HepG2 (cell line): Measurements from ENCODE around the gene MAMSTR. TPM values are rescaled to one million over a fixed set of nuclear protein-coding genes. Genes with fewer than 3 reads are reported as not detected.

ENCODE experiments used
- ASH2L ChIP-seq: fragments of 300-600, 200-600 bp; sonication (generic); IDR thresholded peaks from 2 replicates; pipeline ENCODE4 v1.7.0; 2017; ENCODE audit warnings: low read depth, mild to moderate bottlenecking, moderate library complexity, mixed read lengths, low read length; ENCODE audit not compliant: insufficient read length
- BHLHE40 ChIP-seq: IDR thresholded peaks from 2 replicates; pipeline ENCODE4 v1.6.1; 2011; ENCODE audit warnings: low read length, improper control_type of control experiment
- CBX2 ChIP-seq, 2 experiments: fragments of 200-600 bp in 1 of 2; sonication (generic); formaldehyde crosslinking in 1 of 2; IDR thresholded peaks; 2 replicates each; pipeline versions ENCODE4 v1.7.0 to v1.8.1; 2018 to 2022; ENCODE audit warnings: low read depth in 2 of 2, low read length in 1 of 2, mild to moderate bottlenecking in 1 of 2, missing genetic modification reagents in 1 of 2
- DR1 ChIP-seq: sonication (generic); formaldehyde crosslinking; IDR thresholded peaks from 2 replicates; pipeline ENCODE4 v1.8.0; 2021; ENCODE audit warnings: mild to moderate bottlenecking, missing genetic modification reagents, inconsistent platforms
- ELF3 ChIP-seq: IDR thresholded peaks from 2 replicates; pipeline ENCODE4 v1.6.1; 2016; ENCODE audit warnings: missing genetic modification reagents, missing compliant biosample characterization
- HOXD1 ChIP-seq: sonication (generic); formaldehyde crosslinking; IDR thresholded peaks from 2 replicates; pipeline ENCODE4 v1.5.0; 2020; ENCODE audit warnings: missing genetic modification reagents
- KDM1A ChIP-seq: IDR thresholded peaks from 2 replicates; pipeline ENCODE4 v1.6.1; 2016; ENCODE audit warnings: missing compliant biosample characterization
- NFKB2 ChIP-seq: sonication (generic); formaldehyde crosslinking; IDR thresholded peaks from 2 replicates; pipeline ENCODE4 v1.4.0; 2020; ENCODE audit warnings: missing genetic modification reagents, borderline replicate concordance
- RBAK ChIP-seq: sonication (generic); formaldehyde crosslinking; IDR thresholded peaks from 2 replicates; pipeline ENCODE4 v1.5.1; 2020; ENCODE audit warnings: mild to moderate bottlenecking, missing genetic modification reagents
- SCMH1 ChIP-seq: sonication (generic); formaldehyde crosslinking; IDR thresholded peaks from 2 replicates; pipeline ENCODE4 v1.9.0; 2021; ENCODE audit warnings: missing genetic modification reagents, mild to moderate bottlenecking, borderline replicate concordance
- SP1 ChIP-seq, 2 experiments: fragments of 450-650 bp in 1 of 2; sonication (generic) in 1 of 2; formaldehyde crosslinking in 1 of 2; IDR thresholded peaks; 2 replicates each; pipeline versions ENCODE4 v1.4.0 to v1.6.1; 2016 to 2020; ENCODE audit warnings: missing genetic modification reagents in 1 of 2
- SP5 ChIP-seq: IDR thresholded peaks from 2 replicates; pipeline ENCODE4 v1.6.1; 2016; ENCODE audit warnings: low read depth, borderline replicate concordance
- U2AF2 ChIP-seq: fragments of 200-400 bp; formaldehyde crosslinking; IDR thresholded peaks from 2 replicates; pipeline ENCODE4 v1.6.1; 2017; ENCODE audit warnings: low read depth, mild to moderate bottlenecking, low read length
- ZNF569 ChIP-seq: sonication (generic); formaldehyde crosslinking; IDR thresholded peaks from 2 replicates; pipeline ENCODE4 v1.5.0; 2020; ENCODE audit warnings: mild to moderate bottlenecking, missing genetic modification reagents, moderate library complexity, borderline replicate concordance
- ZNF629 ChIP-seq: sonication (generic); formaldehyde crosslinking; conservative IDR thresholded peaks from 2 replicates; pipeline ENCODE4 v1.5.0; 2020; ENCODE audit warnings: missing genetic modification reagents
- ZNF670 ChIP-seq: sonication (generic); formaldehyde crosslinking; IDR thresholded peaks from 2 replicates; pipeline ENCODE4 v1.8.0; 2022; ENCODE audit warnings: mild to moderate bottlenecking, missing genetic modification reagents, borderline replicate concordance
- ZNF788 ChIP-seq: sonication (generic); formaldehyde crosslinking; IDR thresholded peaks from 2 replicates; pipeline ENCODE4 v1.5.0; 2020; ENCODE audit warnings: mild to moderate bottlenecking, missing genetic modification reagents, borderline replicate concordance
- ZSCAN30 ChIP-seq: sonication (generic); formaldehyde crosslinking; IDR thresholded peaks from 2 replicates; pipeline ENCODE4 v1.5.0; 2020; ENCODE audit warnings: mild to moderate bottlenecking, missing genetic modification reagents
- polyA plus RNA-seq, 8 experiments: library from polyadenylated mRNA; depleted of rRNA in 3 of 8; stranded (reverse) in 7 of 8; unstranded in 1 of 8; fragments of >200 nt; fragmentation: Illumina TruSeq in 4 of 8; extraction: Trizol in 4 of 8; gene quantifications; 2 replicates each; pipeline versions ENCODE4 v1.2.1 to v1.2.3, GENCODE V29; 2011 to 2016; ENCODE audit warnings: low read depth in 4 of 8, missing spikeins in 1 of 8, mixed read lengths in 1 of 8; ENCODE audit not compliant: insufficient read depth in 1 of 8
- total RNA-seq, 5 experiments: library from RNA; depleted of rRNA; stranded (reverse); fragments of >200 nt; fragmentation: Illumina TruSeq; extraction: Trizol; gene quantifications; 2 replicates each; pipeline ENCODE4 v1.2.3, GENCODE V29; 2016; ENCODE audit warnings: low read depth in 1 of 5
- TF ChIP-seq, protein P1 (sequence below): sonication (generic); formaldehyde crosslinking; conservative IDR thresholded peaks from 2 replicates; pipeline ENCODE4 v1.4.0; 2020; ENCODE audit warnings: mild to moderate bottlenecking, missing genetic modification reagents, moderate library complexity
- TF ChIP-seq, protein P2 (sequence below): fragments of 450-650 bp; IDR thresholded peaks from 2 replicates; pipeline ENCODE4 v1.6.1; 2017
- TF ChIP-seq, protein P3 (sequence below): sonication (generic); formaldehyde crosslinking; IDR thresholded peaks from 2 replicates; pipeline ENCODE4 v1.4.0; 2020; ENCODE audit warnings: missing genetic modification reagents; ENCODE audit errors: not compliant biosample characterization

The MAMSTR gene
- total and polyA plus RNA-seq, 2 of the 13 experiments (the other 11 are each of a cell fraction or from before 2014, with no cell fraction given) = 2.2 to 2.4 TPM

DNA sequence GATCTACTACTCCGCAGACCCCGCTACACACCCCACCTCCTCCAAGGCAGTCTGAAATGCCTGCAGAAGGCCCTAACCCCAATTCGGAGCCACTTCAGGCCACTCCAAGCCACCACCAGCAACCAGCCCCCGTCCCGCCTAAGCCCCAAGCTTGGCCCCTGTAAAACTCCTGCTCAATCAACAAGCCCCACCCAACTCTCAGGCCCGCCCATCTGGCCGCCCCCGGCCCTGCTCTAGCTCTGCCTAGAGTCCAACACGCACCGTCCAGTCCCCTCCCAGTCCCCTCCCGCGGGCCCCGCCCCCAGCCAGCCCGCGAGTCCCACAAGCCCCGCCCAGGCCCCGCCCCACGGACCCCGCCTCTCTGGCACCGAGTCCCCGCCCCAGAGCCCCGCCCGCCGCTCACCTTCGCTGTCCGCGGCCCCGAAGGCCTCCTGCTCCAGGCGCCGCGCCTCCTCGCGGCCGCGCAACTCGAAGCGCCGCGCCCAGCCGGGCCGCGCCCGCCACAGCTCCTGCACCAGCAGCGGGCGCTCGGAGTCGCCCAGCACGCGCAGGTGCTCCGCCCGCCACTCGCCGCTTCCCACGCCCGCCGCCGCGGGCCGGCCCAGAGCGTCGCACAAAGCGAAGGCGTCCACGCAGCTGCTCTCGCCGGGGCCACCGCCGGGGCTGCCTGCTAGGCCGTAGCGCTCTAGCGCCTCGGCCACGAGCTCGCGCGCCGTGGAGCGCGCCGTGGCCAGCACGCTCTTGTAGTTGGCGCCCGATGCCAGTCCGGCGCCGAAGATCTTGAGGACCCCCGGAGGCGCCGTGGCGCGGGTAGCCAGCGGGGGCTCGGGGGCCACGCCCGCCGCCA lies 19.3 kb upstream of the MAMSTR start (continued):
- TF ChIP-seq, protein P1, sequence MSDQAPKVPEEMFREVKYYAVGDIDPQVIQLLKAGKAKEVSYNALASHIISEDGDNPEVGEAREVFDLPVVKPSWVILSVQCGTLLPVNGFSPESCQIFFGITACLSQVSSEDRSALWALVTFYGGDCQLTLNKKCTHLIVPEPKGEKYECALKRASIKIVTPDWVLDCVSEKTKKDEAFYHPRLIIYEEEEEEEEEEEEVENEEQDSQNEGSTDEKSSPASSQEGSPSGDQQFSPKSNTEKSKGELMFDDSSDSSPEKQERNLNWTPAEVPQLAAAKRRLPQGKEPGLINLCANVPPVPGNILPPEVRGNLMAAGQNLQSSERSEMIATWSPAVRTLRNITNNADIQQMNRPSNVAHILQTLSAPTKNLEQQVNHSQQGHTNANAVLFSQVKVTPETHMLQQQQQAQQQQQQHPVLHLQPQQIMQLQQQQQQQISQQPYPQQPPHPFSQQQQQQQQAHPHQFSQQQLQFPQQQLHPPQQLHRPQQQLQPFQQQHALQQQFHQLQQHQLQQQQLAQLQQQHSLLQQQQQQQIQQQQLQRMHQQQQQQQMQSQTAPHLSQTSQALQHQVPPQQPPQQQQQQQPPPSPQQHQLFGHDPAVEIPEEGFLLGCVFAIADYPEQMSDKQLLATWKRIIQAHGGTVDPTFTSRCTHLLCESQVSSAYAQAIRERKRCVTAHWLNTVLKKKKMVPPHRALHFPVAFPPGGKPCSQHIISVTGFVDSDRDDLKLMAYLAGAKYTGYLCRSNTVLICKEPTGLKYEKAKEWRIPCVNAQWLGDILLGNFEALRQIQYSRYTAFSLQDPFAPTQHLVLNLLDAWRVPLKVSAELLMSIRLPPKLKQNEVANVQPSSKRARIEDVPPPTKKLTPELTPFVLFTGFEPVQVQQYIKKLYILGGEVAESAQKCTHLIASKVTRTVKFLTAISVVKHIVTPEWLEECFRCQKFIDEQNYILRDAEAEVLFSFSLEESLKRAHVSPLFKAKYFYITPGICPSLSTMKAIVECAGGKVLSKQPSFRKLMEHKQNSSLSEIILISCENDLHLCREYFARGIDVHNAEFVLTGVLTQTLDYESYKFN (CRISPR knock-in tag) = peak; percentile 56
- TF ChIP-seq ZNF788 (no peak), CBX2 (IDR thresholded peaks at IDR 0.05; ENCODE audit: low read depth, low read length) (no peak), CBX2 (CRISPR knock-in tag; IDR thresholded peaks at IDR 0.05; ENCODE audit: low read depth) (no peak), KDM1A (CRISPR knock-in tag) (no peak), HOXD1 (CRISPR knock-in tag) (no peak), ZNF569 (no peak), DR1 (peak; percentile 55; the same call in 1 of the 2 replicates), SP1 (IDR thresholded peaks at IDR 0.05) (no peak), SP1 (CRISPR knock-in tag; IDR thresholded peaks at IDR 0.05) (no peak; the same call in 1 of the 2 replicates), RBAK (CRISPR knock-in tag) (no peak), U2AF2 (no peak), ELF3 (CRISPR knock-in tag) (peak; percentile 36; the same call in 1 of the 2 replicates), ASH2L (peak; percentile 21), SCMH1 (CRISPR knock-in tag) (no peak), ZNF670 (CRISPR knock-in tag) (no peak), ZSCAN30 (CRISPR knock-in tag) (no peak), ZNF629 (CRISPR knock-in tag) (no peak), BHLHE40 (peak; percentile 53; the same call in 1 of the 2 replicates), NFKB2 (no peak; the same call in 1 of the 2 replicates), SP5 (peak; percentile 6; the same call in 1 of the 2 replicates)
- TF ChIP-seq, protein P2, sequence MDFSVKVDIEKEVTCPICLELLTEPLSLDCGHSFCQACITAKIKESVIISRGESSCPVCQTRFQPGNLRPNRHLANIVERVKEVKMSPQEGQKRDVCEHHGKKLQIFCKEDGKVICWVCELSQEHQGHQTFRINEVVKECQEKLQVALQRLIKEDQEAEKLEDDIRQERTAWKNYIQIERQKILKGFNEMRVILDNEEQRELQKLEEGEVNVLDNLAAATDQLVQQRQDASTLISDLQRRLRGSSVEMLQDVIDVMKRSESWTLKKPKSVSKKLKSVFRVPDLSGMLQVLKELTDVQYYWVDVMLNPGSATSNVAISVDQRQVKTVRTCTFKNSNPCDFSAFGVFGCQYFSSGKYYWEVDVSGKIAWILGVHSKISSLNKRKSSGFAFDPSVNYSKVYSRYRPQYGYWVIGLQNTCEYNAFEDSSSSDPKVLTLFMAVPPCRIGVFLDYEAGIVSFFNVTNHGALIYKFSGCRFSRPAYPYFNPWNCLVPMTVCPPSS = no peak
- TF ChIP-seq, protein P3, sequence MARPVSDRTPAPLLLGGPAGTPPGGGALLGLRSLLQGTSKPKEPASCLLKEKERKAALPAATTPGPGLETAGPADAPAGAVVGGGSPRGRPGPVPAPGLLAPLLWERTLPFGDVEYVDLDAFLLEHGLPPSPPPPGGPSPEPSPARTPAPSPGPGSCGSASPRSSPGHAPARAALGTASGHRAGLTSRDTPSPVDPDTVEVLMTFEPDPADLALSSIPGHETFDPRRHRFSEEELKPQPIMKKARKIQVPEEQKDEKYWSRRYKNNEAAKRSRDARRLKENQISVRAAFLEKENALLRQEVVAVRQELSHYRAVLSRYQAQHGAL (CRISPR knock-in tag) = no peak
